ENCODE results near the gene ALK.

DNA sequence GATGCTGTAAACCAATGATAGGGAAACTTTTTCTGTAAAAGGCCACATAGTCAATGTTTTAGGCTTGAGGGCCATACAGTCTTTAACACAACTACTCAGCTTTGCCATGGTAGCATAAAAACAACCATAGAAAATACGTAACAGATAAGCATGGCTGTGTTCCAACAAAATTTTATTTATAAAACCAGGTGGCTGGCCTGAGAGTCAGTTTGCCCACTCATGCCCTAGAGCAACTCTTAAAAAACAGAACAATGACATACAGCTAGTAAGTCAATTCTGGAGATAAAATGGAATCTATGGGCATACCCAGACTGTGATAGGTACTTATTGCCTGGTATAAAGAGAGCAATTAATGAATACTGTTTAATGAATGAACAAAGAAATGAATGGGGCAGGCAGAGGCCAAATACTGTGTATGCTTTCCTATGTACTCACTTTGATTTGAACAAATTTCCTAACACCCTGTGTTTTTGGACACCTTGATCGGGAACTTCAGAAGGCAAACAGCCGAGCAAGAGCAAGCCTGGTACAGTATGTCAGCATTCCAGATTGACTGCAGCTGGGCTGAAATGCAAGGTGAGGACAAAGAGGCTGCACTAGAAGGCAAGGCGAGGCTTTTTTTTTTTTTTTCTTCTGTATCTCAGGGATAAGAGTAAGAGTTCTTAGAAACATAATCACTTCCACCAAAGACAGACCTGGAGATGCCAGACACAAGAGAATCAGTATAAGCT, 490.8 kb downstream of the ALK start:
- TF ChIP-seq, protein P1, sequence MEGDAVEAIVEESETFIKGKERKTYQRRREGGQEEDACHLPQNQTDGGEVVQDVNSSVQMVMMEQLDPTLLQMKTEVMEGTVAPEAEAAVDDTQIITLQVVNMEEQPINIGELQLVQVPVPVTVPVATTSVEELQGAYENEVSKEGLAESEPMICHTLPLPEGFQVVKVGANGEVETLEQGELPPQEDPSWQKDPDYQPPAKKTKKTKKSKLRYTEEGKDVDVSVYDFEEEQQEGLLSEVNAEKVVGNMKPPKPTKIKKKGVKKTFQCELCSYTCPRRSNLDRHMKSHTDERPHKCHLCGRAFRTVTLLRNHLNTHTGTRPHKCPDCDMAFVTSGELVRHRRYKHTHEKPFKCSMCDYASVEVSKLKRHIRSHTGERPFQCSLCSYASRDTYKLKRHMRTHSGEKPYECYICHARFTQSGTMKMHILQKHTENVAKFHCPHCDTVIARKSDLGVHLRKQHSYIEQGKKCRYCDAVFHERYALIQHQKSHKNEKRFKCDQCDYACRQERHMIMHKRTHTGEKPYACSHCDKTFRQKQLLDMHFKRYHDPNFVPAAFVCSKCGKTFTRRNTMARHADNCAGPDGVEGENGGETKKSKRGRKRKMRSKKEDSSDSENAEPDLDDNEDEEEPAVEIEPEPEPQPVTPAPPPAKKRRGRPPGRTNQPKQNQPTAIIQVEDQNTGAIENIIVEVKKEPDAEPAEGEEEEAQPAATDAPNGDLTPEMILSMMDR (IDR thresholded peaks at IDR 0.05), result no peak
- TF ChIP-seq POLR2A (IDR thresholded peaks at IDR 0.05) (no peak), POLR2AphosphoS5 (IDR thresholded peaks at IDR 0.05) (no peak)
